B cell (primary cell): ENCODE data around the gene ACTN2. TPM values are rescaled to one million over a fixed set of nuclear protein-coding genes. Genes with fewer than 3 reads are reported as not detected.

Source experiments
- ATAC-seq: fragments of 200-7000 bp; cut with Tn5 transposase; one replicate; pipeline ENCODE4 v1.10.0; 2021; ENCODE audit warnings: low read depth, mild to moderate bottlenecking, moderate number of reproducible peaks, moderate library complexity
- CTCF ChIA-PET: fragments of 350-600 bp; sonication (Branson Sonifier 250); formaldehyde crosslinking; loops from one replicate; lab custom pipeline; 2021; ENCODE audit warnings: antibody characterized with exemption, inconsistent platforms; lab: Charles Lee
- POLR2A ChIA-PET: fragments of 350-600 bp; sonication (Branson Sonifier 250); formaldehyde crosslinking; loops from one replicate; lab custom pipeline; 2021; ENCODE audit warnings: antibody characterized with exemption; lab: Charles Lee
- DNase-seq: peaks from one replicate; pipeline ENCODE4 v3.0.0; 2013
- H2AFZ ChIP-seq: 2 replicates; pipeline ENCODE4 v1.6.1; 2012; ENCODE audit warnings: mild to moderate bottlenecking, low read depth, low read length; ENCODE audit not compliant: insufficient read depth, poor library complexity, severe bottlenecking
- H3K27ac ChIP-seq, 2 donors: 1 replicate in 1 of 2; 2 replicates in 1 of 2; pipeline ENCODE4 v1.5.1; 2012 to 2013; ENCODE audit warnings: low read length in 2 of 2, mild to moderate bottlenecking in 2 of 2, moderate library complexity in 1 of 2
- H3K27me3 ChIP-seq, 4 experiments: fragments of 200-600 bp in 1 of 4; sonication (generic) in 1 of 4; replicated peaks in 1 of 4; 1 replicate in 2 of 4; 2 replicates in 2 of 4; pipeline versions ENCODE4 v1.6.1 to v1.7.0; 2013 to 2016; ENCODE audit warnings: low read length in 3 of 4, mild to moderate bottlenecking in 2 of 4, mixed read lengths in 1 of 4, moderate library complexity in 1 of 4; ENCODE audit not compliant: insufficient read depth in 4 of 4, control insufficient read depth in 3 of 4; ENCODE audit errors: control extremely low read depth in 1 of 4
- H3K36me3 ChIP-seq, 2 experiments: replicated peaks in 1 of 2; 1 replicate in 1 of 2; 2 replicates in 1 of 2; pipeline versions ENCODE4 v1.6.1 to v1.7.1; 2013; ENCODE audit warnings: low read length in 1 of 2; ENCODE audit not compliant: insufficient read depth in 2 of 2, control insufficient read depth in 1 of 2; ENCODE audit errors: control extremely low read depth in 1 of 2, extremely low read depth in 1 of 2
- H3K4me1 ChIP-seq, 2 donors: fragments of 200-600 bp in 1 of 2; sonication (generic) in 1 of 2; 1 replicate in 1 of 2; 2 replicates in 1 of 2; pipeline versions ENCODE4 v1.5.1 to v1.6.1; 2013 to 2017; ENCODE audit warnings: low read length in 2 of 2; ENCODE audit not compliant: control insufficient read depth in 2 of 2, insufficient read depth in 2 of 2
- H3K4me2 ChIP-seq: replicated peaks from 2 replicates; pipeline ENCODE3; 2012; ENCODE audit warnings: mild to moderate bottlenecking, low read depth, low read length; ENCODE audit not compliant: poor library complexity, severe bottlenecking
- H3K4me3 ChIP-seq, 5 experiments: fragments of 200-600 bp in 1 of 5; sonication (generic) in 1 of 5; 1 replicate in 3 of 5; 2 replicates in 2 of 5; pipeline versions ENCODE4 v1.5.1 to v1.7.0; 2011 to 2016; ENCODE audit warnings: low read length in 4 of 5, mild to moderate bottlenecking in 4 of 5, low read depth in 2 of 5, control low read depth in 1 of 5, moderate library complexity in 1 of 5; ENCODE audit not compliant: insufficient read depth in 1 of 5; ENCODE audit errors: control extremely low read depth in 1 of 5, extremely low read depth in 1 of 5
- H3K79me2 ChIP-seq: fragments of 200-600 bp; sonication (generic); one replicate; pipeline ENCODE4 v1.6.0; 2016; ENCODE audit warnings: low read length; ENCODE audit not compliant: control insufficient read depth, insufficient read depth
- H3K9ac ChIP-seq: fragments of 200-600 bp; sonication (generic); 2 replicates; pipeline ENCODE4 v1.6.1; 2017; ENCODE audit warnings: mild to moderate bottlenecking, low read length, moderate library complexity
- H3K9me3 ChIP-seq, 3 donors: one replicate each; pipeline versions ENCODE4 v1.6.1 to v1.7.1; 2013; ENCODE audit warnings: low read length in 2 of 3; ENCODE audit not compliant: control insufficient read depth in 2 of 3, insufficient read depth in 1 of 3; ENCODE audit errors: control extremely low read depth in 1 of 3
- H4K20me1 ChIP-seq: 2 replicates; pipeline ENCODE4 v1.6.0; 2012; ENCODE audit warnings: mild to moderate bottlenecking, low read length; ENCODE audit not compliant: insufficient read depth, control insufficient read depth, poor library complexity, severe bottlenecking
- H3K27ac Mint-ChIP-seq: one replicate; pipeline ENCODE4 v1.8.0; 2021; ENCODE audit warnings: mixed read lengths
- H3K27me3 Mint-ChIP-seq: one replicate; pipeline ENCODE4 v1.8.0; 2021; ENCODE audit warnings: mixed read lengths
- H3K4me1 Mint-ChIP-seq: one replicate; pipeline ENCODE4 v1.8.0; 2021; ENCODE audit warnings: mixed read lengths
- H3K4me3 Mint-ChIP-seq: one replicate; pipeline ENCODE4 v1.8.0; 2021; ENCODE audit warnings: mixed read lengths
- H3K9me3 Mint-ChIP-seq: one replicate; pipeline ENCODE4 v1.8.0; 2022; ENCODE audit warnings: mixed read lengths; ENCODE audit not compliant: insufficient read depth
- CTCF ChIP-seq: fragments of 200-600 bp; IDR thresholded peaks from one replicate; pipeline ENCODE4 v1.8.0; 2022; ENCODE audit warnings: antibody characterized with exemption, mild to moderate bottlenecking
- EZH2 ChIP-seq: IDR thresholded peaks from 2 replicates; pipeline ENCODE4 v1.6.1; 2012; ENCODE audit warnings: borderline replicate concordance, low read depth, mild to moderate bottlenecking, moderate library complexity, low read length; ENCODE audit not compliant: insufficient read depth, poor library complexity, severe bottlenecking
- WGBS: methylation state at CpG from one replicate; pipeline ENCODE4 v1.1.5; 2013; ENCODE audit warnings: missing lambda C conversion rate; ENCODE audit not compliant: insufficient coverage; 5-methylcytosine and 5-hydroxymethylcytosine counted together
- intact Hi-C: fragments of 100-400 bp; cut with micrococcal nuclease; formaldehyde crosslinking; loops from one replicate; pipeline ENCODE4 v1.10.0; 2022
- polyA plus RNA-seq: library from polyadenylated mRNA; depleted of rRNA; stranded (reverse); fragments of >200 nt; gene quantifications from 2 replicates; pipeline ENCODE4 v1.2.3, GENCODE V29; 2012
- total RNA-seq, 2 donors: library from RNA; stranded (reverse); fragments of 120-200 nt in 1 of 2; gene quantifications; 1 replicate in 1 of 2; 2 replicates in 1 of 2; pipeline versions ENCODE4 v1.2.3 to v1.2.4, GENCODE V29; 2013 to 2022

Gene ACTN2
- total and polyA plus RNA-seq, 2 donors (not counting 1 experiment from before 2014, with no cell fraction given) = 0.30 TPM; not detected in 1

DNA sequence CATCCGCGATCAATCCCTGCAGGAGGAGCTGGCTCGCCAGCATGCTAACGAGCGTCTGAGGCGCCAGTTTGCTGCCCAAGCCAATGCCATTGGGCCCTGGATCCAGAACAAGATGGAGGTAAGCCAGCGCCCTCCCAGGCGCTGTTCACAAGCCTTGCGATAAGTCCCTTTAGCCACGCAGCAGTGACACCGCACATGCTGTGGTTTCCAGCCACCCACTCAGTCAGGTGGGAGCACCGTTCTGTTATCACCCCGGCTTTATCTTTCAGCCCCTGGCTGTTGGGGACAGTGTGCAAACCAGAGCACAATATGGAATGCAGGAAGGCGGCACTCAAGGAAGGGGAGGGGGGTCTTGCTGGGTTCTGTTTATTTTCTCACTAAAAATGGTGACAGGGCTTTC lies 67.7 kb downstream of the ACTN2 start:
- H4K20me1 ChIP-seq = no peaks in the 10 kb centered on the region

More for the DNA sequence above, 67.7 kb downstream of the ACTN2 start:
- no peak for DNase-seq
- Histone ChIP-seq H2AFZ (no peak overlapping the region), H3K4me1 (no peaks in the 10 kb centered on the region), H3K27ac (no peak overlapping the region), H3K4me2 (no peak overlapping the region), H3K4me3 (no peak overlapping the region), H3K27me3 (no peaks in the 10 kb centered on the region), H3K9me3 (no peaks in the 10 kb centered on the region), H3K9ac (no peak overlapping the region), H3K36me3 (no peaks in the 10 kb centered on the region), H3K79me2 (no peaks in the 10 kb centered on the region)
- POLR2A ChIA-PET = no interaction called here
- H3K4me1 Mint-ChIP-seq = no peaks in the 10 kb centered on the region
- CTCF ChIA-PET = interaction anchor here (1.2 to 1.6 kb wide), 2 partner anchors 10 to 117 kb away, joined by 4 to 5 read pairs; no protein-coding TSS in a partner anchor
- H3K27me3 Mint-ChIP-seq = peaks cover 5% of the 10 kb centered on the region
- TF ChIP-seq CTCF (no peak), EZH2 (no peak)
- no peaks in the 10 kb centered on the region for H3K9me3 Mint-ChIP-seq
- no peak overlapping the region for H3K27ac Mint-ChIP-seq
- WGBS = 96% methylated on average over 13 of the region's 14 CpGs
- ATAC-seq = no peak
- no peak overlapping the region for H3K4me3 Mint-ChIP-seq
- intact Hi-C loops = no loop called here
